HepG2 (cell line): Measurements from ENCODE around the gene RGS7. TPM values are rescaled to one million over a fixed set of nuclear protein-coding genes. Genes with fewer than 3 reads are reported as not detected.

ENCODE experiments used
- AGO1 ChIP-seq: fragments of 200-400 bp; formaldehyde crosslinking; IDR thresholded peaks from 2 replicates; pipeline ENCODE4 v1.6.1; 2017; ENCODE audit warnings: mild to moderate bottlenecking, low read depth, low read length, moderate library complexity; ENCODE audit not compliant: poor library complexity, severe bottlenecking
- AGO2 ChIP-seq: fragments of 200-400 bp; formaldehyde crosslinking; optimal IDR thresholded peaks from 2 replicates; pipeline ENCODE3; 2017; ENCODE audit warnings: mild to moderate bottlenecking, low read depth, low read length, moderate library complexity
- ARNTL ChIP-seq: sonication (generic); formaldehyde crosslinking; IDR thresholded peaks from 2 replicates; pipeline ENCODE4 v1.4.0; 2020; ENCODE audit warnings: mild to moderate bottlenecking, missing genetic modification reagents
- BHLHE40 ChIP-seq: IDR thresholded peaks from 2 replicates; pipeline ENCODE4 v1.6.1; 2011; ENCODE audit warnings: low read length, improper control_type of control experiment
- BRD4 ChIP-seq: sonication (generic); formaldehyde crosslinking; IDR thresholded peaks from 2 replicates; pipeline ENCODE4 v1.4.0; 2020; ENCODE audit warnings: missing genetic modification reagents
- ETV6 ChIP-seq: sonication (generic); formaldehyde crosslinking; conservative IDR thresholded peaks from 2 replicates; pipeline ENCODE4 v1.4.0; 2020; ENCODE audit warnings: missing genetic modification reagents
- GPN1 ChIP-seq: sonication (generic); formaldehyde crosslinking; IDR thresholded peaks from 2 replicates; pipeline ENCODE4 v1.5.1; 2020; ENCODE audit warnings: missing genetic modification reagents, borderline replicate concordance
- KLF12 ChIP-seq: sonication (generic); formaldehyde crosslinking; IDR thresholded peaks from 2 replicates; pipeline ENCODE4 v1.4.0; 2020; ENCODE audit warnings: missing genetic modification reagents, borderline replicate concordance
- NBN ChIP-seq: fragments of 450-650 bp; conservative IDR thresholded peaks from 2 replicates; pipeline ENCODE4 v1.6.1; 2017
- NCOA1 ChIP-seq: sonication (generic); formaldehyde crosslinking; IDR thresholded peaks from 2 replicates; pipeline ENCODE4 v1.9.0; 2021; ENCODE audit warnings: missing genetic modification reagents
- NFE2L1 ChIP-seq: sonication (generic); formaldehyde crosslinking; IDR thresholded peaks from 2 replicates; pipeline ENCODE4 v1.4.0; 2020; ENCODE audit warnings: missing genetic modification reagents, mild to moderate bottlenecking, borderline replicate concordance
- POLR2A ChIP-seq, 2 experiments: IDR thresholded peaks; 2 replicates each; pipeline ENCODE4 v1.6.1; 2011; ENCODE audit warnings: low read depth in 2 of 2, low read length in 2 of 2, mild to moderate bottlenecking in 1 of 2, moderate library complexity in 1 of 2; ENCODE audit not compliant: insufficient read depth in 1 of 2
- RAD51 ChIP-seq: fragments of 450-650 bp; IDR thresholded peaks from 2 replicates; pipeline ENCODE4 v1.6.1; 2016; ENCODE audit warnings: borderline replicate concordance
- SALL1 ChIP-seq: sonication (generic); formaldehyde crosslinking; IDR thresholded peaks from 2 replicates; pipeline ENCODE4 v1.8.0; 2022; ENCODE audit warnings: mild to moderate bottlenecking, missing genetic modification reagents
- SRSF4 ChIP-seq: fragments of 200-400 bp; formaldehyde crosslinking; IDR thresholded peaks from one replicate; pipeline ENCODE4 v1.6.1; 2018; ENCODE audit warnings: mild to moderate bottlenecking, low read depth, low read length, moderate library complexity; ENCODE audit not compliant: poor library complexity, severe bottlenecking
- TFE3 ChIP-seq: IDR thresholded peaks from 2 replicates; pipeline ENCODE4 v1.6.1; 2016
- USF2 ChIP-seq, 2 experiments: sonication (generic) in 1 of 2; formaldehyde crosslinking in 1 of 2; IDR thresholded peaks; 2 replicates each; pipeline versions ENCODE4 v1.5.1 to v1.6.1; 2011 to 2020; ENCODE audit warnings: borderline replicate concordance in 1 of 2, low read depth in 1 of 2, low read length in 1 of 2, mild to moderate bottlenecking in 1 of 2, missing genetic modification reagents in 1 of 2, moderate library complexity in 1 of 2
- ZBTB14 ChIP-seq: sonication (generic); formaldehyde crosslinking; IDR thresholded peaks from 2 replicates; pipeline ENCODE4 v1.4.0; 2020; ENCODE audit warnings: missing genetic modification reagents
- ZBTB42 ChIP-seq: sonication (generic); formaldehyde crosslinking; IDR thresholded peaks from 2 replicates; pipeline ENCODE4 v1.5.0; 2020; ENCODE audit warnings: mild to moderate bottlenecking, missing genetic modification reagents
- ZFAT ChIP-seq: sonication (generic); formaldehyde crosslinking; conservative IDR thresholded peaks from 2 replicates; pipeline ENCODE4 v1.8.1; 2023; ENCODE audit warnings: missing genetic modification reagents, inconsistent platforms
- ZNF556 ChIP-seq: sonication (generic); formaldehyde crosslinking; IDR thresholded peaks from 2 replicates; pipeline ENCODE4 v1.4.0; 2020; ENCODE audit warnings: mild to moderate bottlenecking, missing genetic modification reagents, borderline replicate concordance
- ZNF816 ChIP-seq: sonication (generic); formaldehyde crosslinking; IDR thresholded peaks from 2 replicates; pipeline ENCODE4 v1.8.0; 2022; ENCODE audit warnings: missing genetic modification reagents, mild to moderate bottlenecking, borderline replicate concordance
- ZNF850 ChIP-seq: sonication (generic); formaldehyde crosslinking; conservative IDR thresholded peaks from 2 replicates; pipeline ENCODE4 v1.9.0; 2021; ENCODE audit warnings: mild to moderate bottlenecking, missing genetic modification reagents
- polyA plus RNA-seq, 8 experiments: library from polyadenylated mRNA; depleted of rRNA in 3 of 8; stranded (reverse) in 7 of 8; unstranded in 1 of 8; fragments of >200 nt; fragmentation: Illumina TruSeq in 4 of 8; extraction: Trizol in 4 of 8; gene quantifications; 2 replicates each; pipeline versions ENCODE4 v1.2.1 to v1.2.3, GENCODE V29; 2011 to 2016; ENCODE audit warnings: low read depth in 4 of 8, missing spikeins in 1 of 8, mixed read lengths in 1 of 8; ENCODE audit not compliant: insufficient read depth in 1 of 8
- total RNA-seq, 5 experiments: library from RNA; depleted of rRNA; stranded (reverse); fragments of >200 nt; fragmentation: Illumina TruSeq; extraction: Trizol; gene quantifications; 2 replicates each; pipeline ENCODE4 v1.2.3, GENCODE V29; 2016; ENCODE audit warnings: low read depth in 1 of 5
- TF ChIP-seq, protein P1 (sequence below): sonication (generic); formaldehyde crosslinking; conservative IDR thresholded peaks from 2 replicates; pipeline ENCODE4 v1.4.0; 2020; ENCODE audit warnings: missing genetic modification reagents

Gene RGS7
- total and polyA plus RNA-seq, 2 of the 13 experiments (the other 11 are each of a cell fraction or from before 2014, with no cell fraction given): not detected

GRCh38 chr1:241356519-241357365 is at the start of gene RGS7 (continued):
- TF ChIP-seq USF2 (IDR thresholded peaks at IDR 0.05; ENCODE audit: low read depth, low read length) (0 out of 2 replicates have a peak, but pooled peaks have one; percentile 13), USF2 (CRISPR knock-in tag; IDR thresholded peaks at IDR 0.05; ENCODE audit: borderline replicate concordance) (no peak; the same call in 1 of the 2 replicates), ZNF556 (CRISPR knock-in tag) (no peak), BRD4 (CRISPR knock-in tag) (no peak), ARNTL (CRISPR knock-in tag) (no peak), AGO1 (no peak), NFE2L1 (CRISPR knock-in tag) (no peak), RAD51 (no peak), POLR2A (IDR thresholded peaks at IDR 0.05; ENCODE audit: insufficient read depth in 1 of 2, low read depth in 2 of 2, low read length in 2 of 2) (no peak), BHLHE40 (0 out of 2 replicates have a peak, but pooled peaks have one; percentile 42), ZBTB14 (peak; percentile 65), KLF12 (CRISPR knock-in tag) (no peak), ZBTB42 (no peak), ZFAT (CRISPR knock-in tag) (no peak), TFE3 (CRISPR knock-in tag) (no peak), ETV6 (CRISPR knock-in tag) (no peak), NBN (no peak), SRSF4 (no peak), ZNF850 (no peak), AGO2 (no peak), NCOA1 (CRISPR knock-in tag) (no peak), GPN1 (CRISPR knock-in tag) (no peak), SALL1 (CRISPR knock-in tag) (no peak), ZNF816 (CRISPR knock-in tag) (no peak)
- TF ChIP-seq, protein P1, sequence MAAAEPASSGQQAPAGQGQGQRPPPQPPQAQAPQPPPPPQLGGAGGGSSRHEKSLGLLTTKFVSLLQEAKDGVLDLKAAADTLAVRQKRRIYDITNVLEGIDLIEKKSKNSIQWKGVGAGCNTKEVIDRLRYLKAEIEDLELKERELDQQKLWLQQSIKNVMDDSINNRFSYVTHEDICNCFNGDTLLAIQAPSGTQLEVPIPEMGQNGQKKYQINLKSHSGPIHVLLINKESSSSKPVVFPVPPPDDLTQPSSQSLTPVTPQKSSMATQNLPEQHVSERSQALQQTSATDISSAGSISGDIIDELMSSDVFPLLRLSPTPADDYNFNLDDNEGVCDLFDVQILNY (CRISPR knock-in tag): no peak
